Testis (tissue), 2 donors: ENCODE measurements around the gene FMNL2.

Experiments used
- POLR2A ChIP-seq: fragments of 450-650 bp; IDR thresholded peaks from one replicate; pipeline ENCODE4 v1.6.1; 2017; ENCODE audit warnings: antibody characterized with exemption, mild to moderate bottlenecking, moderate library complexity
- TF ChIP-seq, protein P1 (sequence below), 3 experiments: fragments of 450-650 bp in 2 of 3; fragments of 200-600 bp in 1 of 3; sonication (generic) in 1 of 3; IDR thresholded peaks; one replicate each; pipeline ENCODE4 v1.5.1; 2016 to 2019; ENCODE audit warnings: antibody characterized with exemption in 3 of 3, mild to moderate bottlenecking in 2 of 3, moderate library complexity in 1 of 3

DNA sequence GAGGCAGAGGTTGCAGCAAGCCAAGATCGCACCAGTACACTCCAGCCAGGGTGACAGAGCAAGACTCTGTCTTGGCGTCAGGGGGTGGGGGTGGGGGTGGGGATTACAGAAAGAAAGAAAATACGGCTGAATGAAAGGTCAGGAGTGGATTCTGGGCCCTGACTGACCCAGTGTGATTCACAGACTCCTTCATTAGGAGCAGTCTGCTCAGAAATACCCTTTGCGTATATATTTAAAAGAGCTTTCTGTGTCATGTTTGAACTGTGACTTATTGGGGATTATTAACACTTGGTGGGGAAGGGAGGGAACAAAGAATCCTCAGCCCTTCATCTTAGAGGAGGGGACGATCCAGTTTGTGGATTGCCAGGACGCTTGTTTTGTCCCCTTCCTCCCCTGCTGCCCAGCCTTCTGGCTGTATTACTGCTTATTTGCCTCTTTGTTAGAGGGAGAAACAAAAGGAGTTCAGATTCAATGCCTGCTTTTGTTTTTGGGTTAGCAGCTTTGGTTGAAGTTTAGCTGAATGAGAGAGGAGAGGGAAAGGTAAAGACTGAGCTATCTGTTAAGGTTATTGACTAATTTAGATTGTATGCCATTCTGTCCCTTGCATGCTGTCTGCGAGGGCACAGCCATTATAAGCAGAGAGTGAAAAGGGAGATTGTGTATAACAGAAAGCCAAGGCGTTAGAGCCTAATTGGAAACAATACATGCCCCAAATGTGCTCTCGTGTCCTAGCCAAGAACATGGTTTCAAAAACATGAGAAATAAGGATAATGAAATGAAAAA lies 118.3 kb downstream of the FMNL2 start:
- TF ChIP-seq, protein P1, sequence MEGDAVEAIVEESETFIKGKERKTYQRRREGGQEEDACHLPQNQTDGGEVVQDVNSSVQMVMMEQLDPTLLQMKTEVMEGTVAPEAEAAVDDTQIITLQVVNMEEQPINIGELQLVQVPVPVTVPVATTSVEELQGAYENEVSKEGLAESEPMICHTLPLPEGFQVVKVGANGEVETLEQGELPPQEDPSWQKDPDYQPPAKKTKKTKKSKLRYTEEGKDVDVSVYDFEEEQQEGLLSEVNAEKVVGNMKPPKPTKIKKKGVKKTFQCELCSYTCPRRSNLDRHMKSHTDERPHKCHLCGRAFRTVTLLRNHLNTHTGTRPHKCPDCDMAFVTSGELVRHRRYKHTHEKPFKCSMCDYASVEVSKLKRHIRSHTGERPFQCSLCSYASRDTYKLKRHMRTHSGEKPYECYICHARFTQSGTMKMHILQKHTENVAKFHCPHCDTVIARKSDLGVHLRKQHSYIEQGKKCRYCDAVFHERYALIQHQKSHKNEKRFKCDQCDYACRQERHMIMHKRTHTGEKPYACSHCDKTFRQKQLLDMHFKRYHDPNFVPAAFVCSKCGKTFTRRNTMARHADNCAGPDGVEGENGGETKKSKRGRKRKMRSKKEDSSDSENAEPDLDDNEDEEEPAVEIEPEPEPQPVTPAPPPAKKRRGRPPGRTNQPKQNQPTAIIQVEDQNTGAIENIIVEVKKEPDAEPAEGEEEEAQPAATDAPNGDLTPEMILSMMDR (IDR thresholded peaks at IDR 0.05): no peak
- TF ChIP-seq POLR2A: no peak
